Neural progenitor cell (in vitro differentiated cells): Measurements from ENCODE around the gene TNFAIP6.

Experiments
- CTCF ChIP-seq: fragments of 200-600 bp; sonication (generic); IDR thresholded peaks from 2 replicates; pipeline ENCODE4 v1.5.1; 2017; ENCODE audit warnings: antibody characterized with exemption, mild to moderate bottlenecking
- EZH2phosphoT487 ChIP-seq: fragments of 200-600 bp; sonication (generic); IDR thresholded peaks from 2 replicates; pipeline ENCODE4 v1.6.1; 2017; ENCODE audit warnings: antibody characterized with exemption

GRCh38 chr2:151409601-151410484 is 52.5 kb downstream of the TNFAIP6 start, which contains the start of gene RIF1:
- TF ChIP-seq CTCF (peak; percentile 63), EZH2phosphoT487 (no peak)
